PFSK-1 (cell line): ENCODE data around the gene CCDC12.

Experiments
- FOXP2 ChIP-seq: optimal IDR thresholded peaks from 2 replicates; pipeline ENCODE3; 2011; ENCODE audit warnings: borderline replicate concordance, control low read depth, inconsistent platforms; ENCODE audit not compliant: insufficient read depth; ENCODE audit errors: extremely low read length, extremely low read depth
- POLR2AphosphoS5 ChIP-seq: IDR thresholded peaks from 2 replicates; pipeline ENCODE4 v1.6.1; 2012; ENCODE audit warnings: low read depth, mild to moderate bottlenecking, control low read depth, low read length, moderate library complexity
- SIN3A ChIP-seq: IDR thresholded peaks from 2 replicates; pipeline ENCODE4 v1.6.1; 2012; ENCODE audit warnings: mild to moderate bottlenecking, low read length, moderate library complexity, borderline replicate concordance; ENCODE audit not compliant: insufficient read depth
- TAF1 ChIP-seq: IDR thresholded peaks from 2 replicates; pipeline ENCODE4 v1.6.1; 2012; ENCODE audit warnings: low read length, control low read depth, borderline replicate concordance; ENCODE audit not compliant: insufficient read depth
- TF ChIP-seq, protein P1 (sequence below), 2 experiments: IDR thresholded peaks; 2 replicates each; pipeline versions ENCODE4 v1.6.1 to v1.8.0; 2011 to 2012; ENCODE audit warnings: low read depth in 2 of 2, low read length in 2 of 2, control low read depth in 1 of 2, inconsistent platforms in 1 of 2, mild to moderate bottlenecking in 1 of 2, moderate library complexity in 1 of 2; ENCODE audit not compliant: insufficient read depth in 1 of 2

Gene CCDC12

DNA sequence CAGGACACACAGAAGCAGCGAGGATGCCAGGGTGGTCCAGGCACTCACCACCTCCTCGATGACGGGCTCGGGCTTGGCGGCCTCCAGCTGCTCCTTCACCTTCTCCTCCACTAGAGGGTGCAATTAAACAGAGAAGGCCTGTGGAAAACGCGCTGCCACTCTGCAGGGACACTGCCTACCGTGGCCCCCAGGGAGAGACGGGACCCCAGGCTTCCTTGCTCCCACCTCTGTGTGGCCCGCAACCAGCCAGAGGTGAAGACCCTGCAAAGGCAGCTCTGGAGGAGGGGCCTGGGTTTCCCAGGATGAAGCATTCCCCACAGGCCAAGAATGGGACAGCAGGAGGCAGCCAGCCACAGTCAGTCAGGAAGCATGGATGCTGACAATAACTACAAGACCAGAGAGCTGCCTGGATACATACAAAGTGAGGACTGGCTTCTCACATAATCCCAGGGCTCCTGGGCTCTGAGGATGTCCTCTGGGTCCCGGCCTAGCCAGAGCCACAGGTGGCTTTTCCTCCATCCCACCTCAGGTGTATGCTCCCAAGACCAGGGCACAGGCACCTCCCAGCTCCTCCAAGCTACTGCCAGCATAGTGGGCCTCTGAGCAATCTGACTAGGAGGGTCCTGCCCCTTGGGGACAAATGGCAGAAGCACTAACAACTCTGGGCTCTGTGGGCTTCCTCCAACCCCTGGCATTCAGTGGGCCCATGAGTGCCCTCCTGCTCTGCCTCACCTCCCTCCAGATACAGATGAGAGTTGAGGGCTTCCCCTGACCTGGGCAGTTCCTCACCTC lies 52.8 kb downstream of the CCDC12 start:
- TF ChIP-seq POLR2AphosphoS5 (no peak), SIN3A (no peak), FOXP2 (no peak), TAF1 (no peak)
- TF ChIP-seq, protein P1, sequence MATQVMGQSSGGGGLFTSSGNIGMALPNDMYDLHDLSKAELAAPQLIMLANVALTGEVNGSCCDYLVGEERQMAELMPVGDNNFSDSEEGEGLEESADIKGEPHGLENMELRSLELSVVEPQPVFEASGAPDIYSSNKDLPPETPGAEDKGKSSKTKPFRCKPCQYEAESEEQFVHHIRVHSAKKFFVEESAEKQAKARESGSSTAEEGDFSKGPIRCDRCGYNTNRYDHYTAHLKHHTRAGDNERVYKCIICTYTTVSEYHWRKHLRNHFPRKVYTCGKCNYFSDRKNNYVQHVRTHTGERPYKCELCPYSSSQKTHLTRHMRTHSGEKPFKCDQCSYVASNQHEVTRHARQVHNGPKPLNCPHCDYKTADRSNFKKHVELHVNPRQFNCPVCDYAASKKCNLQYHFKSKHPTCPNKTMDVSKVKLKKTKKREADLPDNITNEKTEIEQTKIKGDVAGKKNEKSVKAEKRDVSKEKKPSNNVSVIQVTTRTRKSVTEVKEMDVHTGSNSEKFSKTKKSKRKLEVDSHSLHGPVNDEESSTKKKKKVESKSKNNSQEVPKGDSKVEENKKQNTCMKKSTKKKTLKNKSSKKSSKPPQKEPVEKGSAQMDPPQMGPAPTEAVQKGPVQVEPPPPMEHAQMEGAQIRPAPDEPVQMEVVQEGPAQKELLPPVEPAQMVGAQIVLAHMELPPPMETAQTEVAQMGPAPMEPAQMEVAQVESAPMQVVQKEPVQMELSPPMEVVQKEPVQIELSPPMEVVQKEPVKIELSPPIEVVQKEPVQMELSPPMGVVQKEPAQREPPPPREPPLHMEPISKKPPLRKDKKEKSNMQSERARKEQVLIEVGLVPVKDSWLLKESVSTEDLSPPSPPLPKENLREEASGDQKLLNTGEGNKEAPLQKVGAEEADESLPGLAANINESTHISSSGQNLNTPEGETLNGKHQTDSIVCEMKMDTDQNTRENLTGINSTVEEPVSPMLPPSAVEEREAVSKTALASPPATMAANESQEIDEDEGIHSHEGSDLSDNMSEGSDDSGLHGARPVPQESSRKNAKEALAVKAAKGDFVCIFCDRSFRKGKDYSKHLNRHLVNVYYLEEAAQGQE (IDR thresholded peaks at IDR 0.05; ENCODE audit: insufficient read depth in 1 of 2, low read depth in 2 of 2, low read length in 2 of 2) = no peak

- TF ChIP-seq TAF1 (no peak), SIN3A (no peak)
- TF ChIP-seq, protein P1 (IDR thresholded peaks at IDR 0.05; ENCODE audit: insufficient read depth in 1 of 2, low read depth in 2 of 2, low read length in 2 of 2) = no peak
Observed at GRCh38 chr3:46922871-46923558, 53.5 kb downstream of the CCDC12 start.

- TF ChIP-seq SIN3A = no peak
- TF ChIP-seq FOXP2 = no peak
- no peak for TF ChIP-seq POLR2AphosphoS5
- TF ChIP-seq, protein P1 (IDR thresholded peaks at IDR 0.05; ENCODE audit: insufficient read depth in 1 of 2, low read depth in 2 of 2, low read length in 2 of 2) = no peak
Observed at GRCh38 chr3:46922426-46922825, 54.1 kb downstream of the CCDC12 start.

DNA sequence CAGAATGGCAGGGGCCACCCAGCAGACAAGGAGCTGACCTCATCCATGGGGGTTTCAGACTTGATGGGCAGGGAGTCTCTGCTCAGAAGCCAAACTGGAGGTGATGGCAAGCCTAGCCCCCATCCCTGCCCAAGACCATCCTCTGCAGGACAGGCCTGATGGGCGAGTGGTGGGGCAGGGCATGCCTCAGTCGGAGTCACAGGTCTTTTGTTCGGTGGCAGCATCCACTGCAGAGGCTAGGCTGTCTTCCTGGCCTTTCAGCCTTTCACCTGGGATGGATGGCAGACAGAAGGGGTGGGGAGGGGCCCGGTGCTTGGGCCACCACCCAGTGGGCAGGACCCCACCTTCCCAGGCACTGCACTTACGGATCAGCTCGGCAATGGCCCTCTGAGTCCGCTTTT lies 54.7 kb downstream of the CCDC12 start:
- TF ChIP-seq, protein P1 (IDR thresholded peaks at IDR 0.05; ENCODE audit: insufficient read depth in 1 of 2, low read depth in 2 of 2, low read length in 2 of 2) = no peak
- TF ChIP-seq POLR2AphosphoS5 (no peak), FOXP2 (no peak)
